Activated CD4-positive, alpha-beta T cell treated with anti-CD3 and anti-CD28 coated beads, Interleukin-2, amount 50 U/mL, for 16 hours (primary cell): ENCODE measurements around the gene PTGES3L.

Experiments
- DNase-seq: peaks from one replicate; pipeline ENCODE4 v3.0.0-alpha.2; 2020

Gene PTGES3L

DNA sequence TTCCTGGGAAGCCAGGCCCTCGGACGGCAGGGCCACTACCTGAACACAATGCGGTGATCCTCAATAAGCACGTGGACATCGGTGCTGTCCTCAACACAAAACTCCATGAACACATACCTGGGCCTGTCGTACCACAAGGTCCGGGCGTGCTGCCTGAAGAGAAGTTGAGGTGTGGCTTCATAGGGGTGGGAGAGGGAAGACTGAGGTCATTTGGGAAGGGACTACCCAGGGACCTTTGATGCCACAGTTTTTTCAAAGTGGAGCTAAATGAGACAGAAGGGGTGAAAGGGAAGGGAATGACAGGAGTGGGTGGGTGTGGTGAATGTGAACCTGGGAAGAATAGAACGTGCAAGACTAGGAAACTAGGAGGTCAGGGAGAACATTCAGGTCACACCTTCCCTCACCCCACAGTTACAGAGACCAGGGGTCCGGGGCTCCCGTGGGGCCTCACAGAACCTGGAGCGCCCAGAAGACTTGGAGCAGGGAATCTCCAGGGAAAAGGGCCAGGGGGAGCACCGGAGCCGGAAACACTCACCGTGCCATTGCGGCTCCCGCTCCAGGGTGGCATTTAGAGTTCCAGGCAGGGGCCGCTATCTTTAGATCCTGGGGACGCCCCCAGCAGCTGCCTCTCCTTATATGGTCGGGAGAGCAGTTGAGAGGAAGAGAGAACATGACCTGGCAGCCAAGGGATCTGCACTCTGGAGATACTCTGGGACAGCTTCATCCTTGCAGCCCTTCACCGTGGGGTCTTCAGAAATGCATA lies at the start of gene PTGES3L:
PTGES3L (minus strand) TSS at position 570 of the 763 bp plus-strand sequence; CDS start at position 543, 27 bp downstream.
- no peak for DNase-seq

DNA sequence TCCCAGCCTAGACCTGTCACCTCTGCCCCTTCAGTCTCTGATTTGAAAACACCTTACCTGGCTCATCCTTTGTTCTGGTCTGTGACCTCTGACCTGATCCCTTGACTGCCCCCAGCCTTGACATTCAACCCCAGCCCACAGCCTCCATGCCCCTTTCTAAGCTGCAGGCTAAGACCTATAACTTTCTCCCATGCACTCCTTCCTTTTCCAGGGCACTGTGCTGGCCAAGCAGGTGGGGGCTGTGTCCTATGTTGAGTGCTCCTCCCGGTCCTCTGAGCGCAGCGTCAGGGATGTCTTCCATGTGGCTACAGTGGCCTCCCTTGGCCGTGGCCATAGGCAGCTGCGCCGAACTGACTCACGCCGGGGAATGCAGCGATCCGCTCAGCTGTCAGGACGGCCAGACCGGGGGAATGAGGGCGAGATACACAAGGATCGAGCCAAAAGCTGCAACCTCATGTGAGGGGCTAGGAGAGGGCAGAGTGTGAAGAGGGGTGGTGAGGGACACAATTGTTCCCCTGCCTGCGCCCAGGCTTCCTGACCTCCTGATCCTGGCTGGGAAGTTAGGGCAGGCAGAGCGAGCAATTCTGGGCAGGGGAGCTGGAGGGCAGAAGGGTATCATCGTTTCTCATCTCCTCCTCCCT lies 48.5 kb upstream of the PTGES3L start:
- DNase-seq: no peak

DNA sequence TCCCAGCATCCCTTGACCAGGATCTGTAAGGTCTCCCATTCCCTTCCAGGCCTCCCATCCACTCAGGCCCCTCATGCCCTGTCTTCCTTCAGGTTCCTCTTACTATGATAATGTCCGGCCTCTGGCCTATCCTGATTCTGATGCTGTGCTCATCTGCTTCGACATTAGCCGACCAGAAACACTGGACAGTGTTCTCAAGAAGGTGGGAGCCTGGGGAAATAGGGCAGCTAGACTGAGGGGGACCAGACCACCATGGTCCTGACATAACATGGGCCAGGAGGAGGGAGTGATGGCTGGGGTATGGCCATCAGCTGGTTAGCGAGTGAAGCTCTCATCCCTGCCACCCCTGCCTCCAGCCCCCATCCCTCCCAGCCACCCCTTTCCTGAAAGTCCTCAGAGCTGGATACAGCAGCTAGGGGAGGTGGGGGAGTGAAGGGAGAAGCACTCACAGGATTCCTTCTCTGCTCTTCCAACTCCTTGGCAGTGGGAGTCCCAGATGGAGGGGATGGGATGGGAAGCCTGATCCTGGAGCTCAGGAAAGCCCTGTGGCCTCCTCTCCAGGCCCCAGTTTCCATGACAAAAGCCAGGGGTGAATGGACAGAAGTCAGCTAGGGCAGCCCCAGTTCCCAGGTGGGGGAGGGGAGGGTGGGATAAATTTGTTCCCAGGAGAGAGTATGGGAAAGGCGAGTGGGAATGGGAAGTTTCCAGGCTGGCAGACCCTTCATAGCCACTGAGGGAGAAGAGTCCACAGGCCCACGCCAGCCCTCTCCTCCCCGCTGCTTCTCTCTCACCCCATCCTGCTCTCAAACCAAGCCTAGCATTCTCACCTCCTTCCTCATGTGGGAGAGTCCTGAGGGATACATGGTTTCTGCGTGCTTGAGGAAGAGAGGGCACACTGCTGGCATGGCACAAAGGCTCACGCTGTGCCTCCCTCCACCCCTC lies 47.5 kb upstream of the PTGES3L start:
- DNase-seq: no peak

DNA sequence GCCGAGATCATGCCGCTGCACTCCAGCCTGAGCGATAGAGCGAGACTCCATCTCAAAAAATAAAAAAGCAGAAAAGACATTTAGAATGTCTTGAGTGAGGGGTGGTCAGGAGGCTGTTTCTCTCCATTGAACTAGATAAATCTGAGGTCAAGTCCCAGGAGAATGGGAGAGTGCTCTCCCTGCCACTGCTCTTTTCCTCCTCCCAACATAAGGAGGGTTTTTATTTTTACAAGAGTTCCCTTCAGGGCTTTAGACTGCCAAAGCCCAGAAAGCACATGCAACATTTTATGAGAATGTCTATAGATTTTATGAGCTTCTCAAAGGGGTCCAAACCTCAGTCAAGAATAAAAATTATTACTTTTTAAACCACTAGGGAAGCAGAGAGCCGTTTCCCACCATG lies 46.7 kb upstream of the PTGES3L start:
- DNase-seq: no peak

DNA sequence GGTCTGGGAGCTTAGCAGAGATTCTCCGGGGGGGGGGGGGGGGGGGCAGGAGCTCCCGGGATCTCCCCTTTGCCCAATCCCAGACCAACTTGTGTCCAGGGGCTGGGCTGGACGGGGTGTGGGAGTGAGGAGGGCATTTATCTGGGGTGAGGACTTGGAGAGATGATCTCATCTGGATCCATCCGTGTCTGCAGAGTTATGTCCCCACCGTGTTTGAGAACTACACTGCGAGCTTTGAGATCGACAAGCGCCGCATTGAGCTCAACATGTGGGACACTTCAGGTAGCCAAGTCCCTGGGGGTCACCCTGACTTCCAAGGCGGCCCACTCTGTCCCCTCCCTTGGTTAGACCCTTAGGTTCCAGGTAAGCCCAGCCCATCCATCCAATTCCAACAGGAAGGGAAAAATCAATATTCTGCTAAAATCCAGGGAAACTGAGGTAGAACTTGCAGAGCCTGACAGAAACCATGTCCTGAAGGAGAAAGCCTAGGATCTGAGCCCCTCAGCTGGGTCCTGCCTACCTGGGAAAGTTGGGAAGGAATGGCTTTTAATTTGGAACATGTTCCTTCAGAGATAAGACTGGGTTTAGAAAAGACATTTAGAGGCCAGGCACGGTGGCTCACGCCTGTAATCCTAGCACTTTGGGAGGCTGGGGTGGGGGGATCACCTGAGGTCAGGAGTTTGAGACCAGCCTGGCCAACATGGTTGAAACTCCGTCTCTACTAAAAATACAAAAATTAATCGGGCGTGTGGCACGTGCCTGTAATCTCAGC lies 46.1 kb upstream of the PTGES3L start:
- no peak for DNase-seq

DNA sequence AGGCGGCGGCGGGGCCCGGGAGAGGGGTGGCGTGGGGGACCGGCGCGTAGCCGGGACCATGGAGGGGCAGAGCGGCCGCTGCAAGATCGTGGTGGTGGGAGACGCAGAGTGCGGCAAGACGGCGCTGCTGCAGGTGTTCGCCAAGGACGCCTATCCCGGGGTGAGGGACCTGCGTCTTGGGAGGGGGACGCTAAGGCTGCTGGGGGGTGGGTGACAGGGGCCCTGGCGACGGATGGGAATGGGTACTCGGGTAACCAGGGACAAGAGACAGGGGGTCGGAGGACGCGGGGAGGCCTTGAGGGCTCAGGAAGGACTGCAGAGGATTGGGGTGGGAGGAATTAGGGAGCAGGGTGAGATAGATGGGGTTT lies 45.4 kb upstream of the PTGES3L start:
- no peak for DNase-seq

DNA sequence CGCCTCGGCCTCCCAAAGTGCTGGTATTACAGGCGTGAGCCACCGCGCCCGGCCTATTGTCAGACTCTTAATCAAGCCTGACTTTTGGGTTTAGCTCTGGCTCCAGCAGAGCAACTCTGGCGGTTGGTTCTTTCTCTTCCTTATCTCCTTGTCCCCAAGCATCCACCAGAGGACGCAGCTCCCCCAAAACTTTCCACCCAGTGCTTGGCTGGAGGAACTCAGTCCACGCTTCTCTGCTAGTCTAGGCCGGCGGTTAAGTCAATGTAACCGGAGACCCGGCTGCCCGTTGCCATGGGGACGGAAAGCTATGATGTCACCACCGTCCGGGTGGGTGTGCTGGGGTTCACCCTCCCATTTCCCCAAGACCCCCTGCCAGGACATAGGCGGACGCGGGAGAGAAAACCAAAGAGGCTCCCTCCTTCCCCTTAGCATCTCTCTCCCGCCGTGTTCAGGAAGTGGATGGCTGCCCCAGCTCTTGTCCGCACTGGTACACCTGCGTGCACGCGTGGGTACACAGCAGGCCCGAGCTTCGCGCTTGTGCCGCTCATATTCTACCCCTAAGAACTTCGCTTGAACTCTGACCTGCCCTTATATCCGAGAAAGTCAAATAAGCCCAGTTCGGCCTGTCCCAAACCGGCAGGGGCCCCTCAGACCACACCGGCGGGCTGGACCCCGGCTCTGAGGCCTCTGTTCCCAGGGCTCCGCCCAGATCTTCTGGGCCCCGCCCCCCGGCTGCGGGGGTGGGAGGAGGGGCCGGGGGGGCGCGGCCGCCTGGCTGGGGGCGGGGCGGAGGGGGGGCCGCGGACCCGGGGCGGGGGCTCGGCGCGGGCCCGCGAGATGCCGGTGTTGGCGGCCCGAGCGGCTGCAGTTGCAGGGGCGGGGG lies 44.8 kb upstream of the PTGES3L start, which contains the start of gene RND2:
RND2 (plus strand) TSS at position 825 of the 883 bp plus-strand sequence. CDS start 117 bp downstream, outside the sequence.
- DNase-seq: peak; percentile 74

DNA sequence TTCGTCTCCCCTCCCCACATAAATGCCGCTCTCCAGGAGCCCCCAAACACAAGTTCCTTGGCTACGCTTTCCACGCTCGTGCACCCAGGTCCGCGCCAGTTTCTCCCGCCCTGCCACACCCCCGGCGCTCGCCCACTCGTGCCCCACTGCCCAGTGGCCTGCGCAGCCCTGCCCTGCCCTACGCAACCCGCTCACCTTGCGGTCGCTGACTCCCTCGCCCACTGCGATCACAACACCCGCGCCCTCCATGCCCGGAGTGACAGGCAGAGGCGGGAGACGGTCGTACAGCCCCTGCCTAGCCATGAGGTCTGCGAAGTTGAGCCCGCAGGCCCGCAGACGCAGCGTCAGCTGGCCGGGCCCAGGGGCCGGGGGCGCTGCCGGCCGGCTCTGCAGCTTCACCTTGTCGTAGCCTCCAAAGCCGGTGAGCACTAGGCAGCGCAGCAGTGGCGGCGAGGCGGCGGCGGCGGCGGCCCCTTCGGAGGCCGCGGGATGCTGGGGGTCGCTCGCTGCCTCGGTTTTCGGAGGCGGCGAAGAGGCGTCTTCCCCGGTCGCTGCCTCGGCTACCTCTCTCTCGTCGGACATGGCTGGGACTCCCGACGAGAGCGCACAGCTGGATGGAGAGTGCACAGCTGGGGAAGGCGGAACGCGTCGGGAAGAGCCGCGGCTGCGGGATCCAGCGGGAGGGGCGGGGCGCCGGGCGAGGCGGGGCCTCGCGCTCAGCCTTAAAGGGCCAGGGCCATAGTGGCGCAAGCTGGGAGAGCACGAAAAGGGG lies 42.0 kb upstream of the PTGES3L start, which contains the start of gene VAT1:
VAT1 (minus strand) TSS at position 645 of the 772 bp plus-strand sequence; CDS start at position 582, 63 bp downstream.
- DNase-seq: peak; percentile 61

DNA sequence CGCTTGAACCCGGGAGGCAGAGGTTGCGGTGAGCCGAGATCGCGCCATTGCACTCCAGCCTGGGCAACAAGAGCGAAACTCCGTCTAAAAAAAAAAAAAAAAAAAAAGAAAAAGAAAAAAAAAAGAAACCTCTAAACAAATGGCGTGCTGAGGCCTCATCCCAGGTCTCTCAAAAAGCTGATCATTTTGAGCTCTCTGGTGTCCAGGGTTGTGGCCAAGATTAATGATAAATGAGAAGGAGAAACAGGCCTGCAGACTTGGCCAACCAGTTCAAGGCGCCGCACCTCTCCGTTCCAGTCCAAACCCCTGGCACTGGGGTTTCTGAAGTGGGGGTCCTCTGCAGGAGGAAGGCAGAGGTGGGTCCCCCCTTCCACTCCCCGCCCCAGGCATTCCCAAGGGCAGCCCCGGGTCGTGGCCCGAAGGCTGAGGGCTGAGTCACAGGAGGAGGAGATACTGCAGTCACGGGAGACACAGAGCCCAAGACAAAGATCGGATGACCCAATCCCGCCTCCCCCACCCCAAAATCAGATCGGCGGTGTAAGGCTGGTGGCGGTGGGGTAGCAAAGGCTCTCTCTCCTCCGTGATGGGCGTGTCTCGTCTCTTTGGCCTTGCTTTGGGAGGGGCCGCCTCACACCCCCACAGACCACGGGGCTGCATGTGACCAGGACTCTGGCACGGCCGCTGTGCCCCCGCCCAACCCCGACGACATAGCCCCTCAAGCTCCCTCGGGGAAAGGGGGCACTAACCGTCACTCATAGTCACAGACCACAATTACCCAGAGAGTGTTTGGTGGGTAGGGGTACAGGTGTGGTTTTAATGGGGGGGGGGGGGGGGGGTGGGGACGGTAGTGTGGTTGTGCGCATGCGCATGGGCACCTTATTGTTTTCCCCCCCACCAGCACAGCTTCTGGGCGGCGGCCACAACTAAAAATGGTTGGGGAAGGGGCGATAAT lies 41.2 kb upstream of the PTGES3L start:
- no peak for DNase-seq

DNA sequence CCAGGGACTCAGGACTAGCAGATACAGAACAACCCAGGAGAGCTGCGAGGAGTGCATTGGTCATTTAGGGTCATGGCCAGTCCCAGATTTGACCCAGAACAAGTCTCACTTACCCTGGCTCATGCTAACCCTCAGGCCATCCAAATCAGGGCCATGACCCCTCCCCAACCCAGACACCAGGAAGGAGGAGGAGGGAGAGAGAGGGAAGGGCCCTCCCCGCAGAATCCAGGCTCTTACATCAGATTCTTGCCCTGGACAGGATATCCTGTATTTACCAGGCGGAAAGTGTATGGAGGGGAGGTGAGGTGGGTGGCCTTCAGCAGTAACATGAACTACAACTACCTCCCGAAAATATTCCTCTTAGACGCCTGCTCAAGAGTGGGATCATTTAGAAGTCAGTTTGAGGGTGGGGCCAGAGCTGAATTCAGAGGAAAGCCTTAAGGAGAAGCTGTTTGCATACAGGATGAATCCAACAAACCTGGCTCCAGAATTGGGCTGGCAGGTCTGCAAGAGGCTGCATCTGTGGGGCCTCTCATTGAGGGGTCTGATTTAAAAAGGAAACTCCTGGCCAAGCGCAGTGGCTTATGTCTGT lies 40.2 kb upstream of the PTGES3L start:
- DNase-seq: no peak

DNA sequence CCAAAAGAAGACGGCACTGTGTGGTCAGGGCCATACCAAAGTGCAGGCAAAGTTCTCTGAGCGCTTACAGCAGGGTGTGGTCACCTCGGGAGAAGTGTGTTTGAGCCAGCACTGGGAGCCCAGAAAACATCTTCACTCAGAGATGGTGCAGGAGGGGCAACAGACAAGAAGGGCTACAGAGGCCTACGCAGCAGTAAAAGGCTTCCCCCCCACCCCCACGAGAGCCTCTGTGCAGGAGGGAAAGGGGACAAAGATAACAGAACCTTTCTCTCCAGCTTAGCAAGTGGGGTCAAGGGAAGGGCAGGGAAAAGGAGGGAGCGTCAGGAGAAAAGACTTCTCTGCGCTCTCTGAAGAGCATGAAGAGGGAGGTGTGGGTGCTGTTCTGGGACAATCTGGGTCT lies 39.5 kb upstream of the PTGES3L start:
- DNase-seq: no peak

DNA sequence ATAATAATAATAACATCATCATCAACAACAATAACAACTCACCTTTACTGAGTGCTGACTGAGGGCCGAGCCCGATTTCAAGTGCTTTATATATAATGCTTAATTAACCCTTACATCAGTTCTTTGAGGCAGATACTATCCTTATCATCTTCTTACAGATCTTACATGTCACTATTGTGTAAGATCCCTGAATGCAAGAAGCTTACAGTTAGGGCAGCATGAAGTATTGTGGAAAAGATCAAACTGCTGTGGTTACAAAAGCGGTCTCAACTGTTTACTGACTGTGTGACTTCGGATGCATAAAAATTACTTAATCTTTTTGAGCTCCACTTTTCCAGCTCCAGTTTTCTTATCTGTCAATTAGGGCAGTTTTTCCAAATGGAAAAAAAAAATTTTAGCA lies 39.1 kb upstream of the PTGES3L start:
- DNase-seq: no peak

DNA sequence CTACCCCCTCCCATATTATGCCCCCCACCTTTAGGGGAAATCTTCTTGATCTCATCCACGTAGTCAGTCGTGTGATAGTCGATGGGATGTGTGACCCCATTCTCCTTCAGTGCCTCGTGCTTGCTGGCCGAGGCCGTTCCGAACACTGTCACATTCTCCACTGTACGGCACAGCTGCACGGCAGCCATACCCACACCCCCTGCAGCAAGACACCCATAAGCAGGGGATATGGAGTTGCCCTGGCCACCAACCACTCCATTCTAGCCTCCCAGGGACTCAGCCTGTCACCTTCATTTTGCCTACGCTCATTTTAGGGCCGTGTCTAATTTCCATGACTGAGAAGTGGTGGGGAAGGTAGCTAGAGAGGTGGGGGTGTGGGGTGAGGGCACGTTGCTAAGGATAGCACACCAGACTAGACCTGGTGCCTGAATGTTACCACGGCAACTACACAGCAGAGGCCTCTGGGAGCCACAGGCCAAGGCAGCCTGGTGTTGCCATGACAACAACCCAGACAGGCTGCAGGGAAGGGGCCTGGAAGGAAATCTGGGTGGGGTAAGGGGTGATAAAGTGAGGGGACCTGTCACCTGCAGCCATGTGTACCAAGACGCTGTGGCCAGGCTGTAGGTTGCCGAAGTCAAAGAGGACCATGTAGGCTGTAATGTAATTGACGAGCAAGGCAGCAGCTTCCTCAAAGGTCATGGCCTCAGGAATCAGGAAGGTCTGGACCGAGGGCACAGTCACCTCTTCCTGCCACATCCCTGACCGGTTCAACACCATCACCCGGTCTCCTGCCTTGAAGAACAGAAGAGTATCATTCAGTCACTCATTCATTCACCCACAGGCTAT lies 38.4 kb upstream of the PTGES3L start:
- DNase-seq: no peak

DNA sequence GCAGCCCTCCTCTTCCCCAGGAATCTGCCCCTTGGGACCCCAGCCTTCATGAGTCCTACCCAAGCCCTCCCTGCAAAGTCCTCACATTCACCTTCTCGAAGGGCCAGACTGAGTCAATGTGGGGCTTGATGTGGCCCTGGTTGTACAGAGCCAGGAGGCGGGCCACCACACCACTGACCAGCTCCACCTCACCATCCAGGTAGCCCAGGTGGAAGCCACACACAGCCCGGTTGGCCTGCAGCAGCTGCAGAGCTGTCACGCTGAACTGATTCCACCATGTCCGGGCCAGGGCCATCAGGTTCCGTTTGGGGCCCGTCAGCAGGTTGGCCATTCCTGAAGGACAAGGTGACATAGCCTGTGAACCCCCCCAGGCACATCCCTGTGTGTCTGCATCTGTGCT lies 36.3 kb upstream of the PTGES3L start:
- DNase-seq: no peak

DNA sequence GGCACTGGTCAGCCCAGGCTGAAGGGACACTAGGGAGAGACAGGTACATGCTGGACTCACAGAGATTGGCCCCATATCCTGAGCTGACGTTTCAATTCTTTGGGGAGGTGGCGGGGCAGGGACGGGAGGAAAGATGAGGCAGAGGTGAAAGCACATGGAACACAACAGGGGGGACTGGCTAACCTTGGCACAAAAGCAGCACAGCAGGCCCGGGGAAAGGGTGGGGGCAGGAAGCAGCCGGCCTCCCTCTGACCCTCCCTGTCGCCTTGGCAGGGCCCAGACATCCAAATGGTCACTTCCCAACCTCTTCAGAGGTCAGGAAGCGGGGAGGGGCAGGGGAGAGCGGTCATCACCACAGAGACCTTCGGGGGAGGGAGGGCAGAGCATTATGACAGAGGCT lies 35.7 kb upstream of the PTGES3L start:
- DNase-seq: no peak

DNA sequence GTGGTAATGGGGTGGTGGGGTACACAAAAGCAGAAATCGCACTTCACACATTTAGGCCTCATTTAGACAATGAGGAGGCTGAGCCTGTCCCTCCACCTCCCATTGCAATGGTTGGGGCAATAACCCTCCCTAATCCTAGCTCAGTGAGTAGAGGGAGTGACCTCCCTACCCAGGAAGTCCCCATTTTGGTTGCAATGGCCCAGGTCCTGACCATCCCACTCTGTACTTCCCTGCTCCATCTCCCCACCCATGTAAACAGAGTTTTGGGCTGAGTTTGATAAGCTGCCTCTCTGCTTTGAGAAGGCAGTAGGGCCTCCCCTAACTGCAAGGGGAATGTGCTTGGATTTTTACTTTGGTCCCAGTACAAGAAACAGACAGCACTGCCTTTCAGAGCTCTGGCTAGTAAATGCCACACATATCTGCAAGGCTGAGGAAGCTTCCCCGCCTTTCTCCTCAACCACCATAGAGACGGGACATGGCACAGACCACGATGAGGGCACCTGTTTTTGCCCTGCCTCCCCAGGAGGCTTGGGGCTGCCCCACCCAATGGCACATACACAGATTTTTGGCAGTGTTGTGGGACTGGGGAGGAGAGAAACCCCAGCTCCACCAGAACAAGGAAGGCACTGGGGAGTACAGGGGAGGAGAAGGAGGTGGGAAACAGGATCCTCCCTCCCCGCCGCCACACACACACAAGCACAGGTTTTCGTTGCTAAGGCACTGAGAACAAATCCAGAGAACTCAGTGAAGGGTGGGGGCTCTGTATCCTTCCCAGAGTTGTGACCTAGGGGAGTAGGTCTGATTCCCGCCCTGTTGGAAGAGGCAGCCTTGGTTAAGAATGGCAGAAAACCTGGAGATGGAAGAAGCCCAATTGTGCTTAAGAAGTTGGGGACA lies 35.0 kb upstream of the PTGES3L start:
- DNase-seq: no peak
